ENCODE measurements around the gene NGB. TPM values are rescaled to one million over a fixed set of nuclear protein-coding genes. Genes with fewer than 3 reads are reported as not detected.
"Not testable (repeated sequence)": the region's sequence is repeated elsewhere in the genome, so short reads cannot be mapped to it uniquely, and the experiment has no call there.

The NGB gene, protein sequence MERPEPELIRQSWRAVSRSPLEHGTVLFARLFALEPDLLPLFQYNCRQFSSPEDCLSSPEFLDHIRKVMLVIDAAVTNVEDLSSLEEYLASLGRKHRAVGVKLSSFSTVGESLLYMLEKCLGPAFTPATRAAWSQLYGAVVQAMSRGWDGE
- polyA plus RNA-seq (ENCODE audit: insufficient read length) = not detected

DNA sequence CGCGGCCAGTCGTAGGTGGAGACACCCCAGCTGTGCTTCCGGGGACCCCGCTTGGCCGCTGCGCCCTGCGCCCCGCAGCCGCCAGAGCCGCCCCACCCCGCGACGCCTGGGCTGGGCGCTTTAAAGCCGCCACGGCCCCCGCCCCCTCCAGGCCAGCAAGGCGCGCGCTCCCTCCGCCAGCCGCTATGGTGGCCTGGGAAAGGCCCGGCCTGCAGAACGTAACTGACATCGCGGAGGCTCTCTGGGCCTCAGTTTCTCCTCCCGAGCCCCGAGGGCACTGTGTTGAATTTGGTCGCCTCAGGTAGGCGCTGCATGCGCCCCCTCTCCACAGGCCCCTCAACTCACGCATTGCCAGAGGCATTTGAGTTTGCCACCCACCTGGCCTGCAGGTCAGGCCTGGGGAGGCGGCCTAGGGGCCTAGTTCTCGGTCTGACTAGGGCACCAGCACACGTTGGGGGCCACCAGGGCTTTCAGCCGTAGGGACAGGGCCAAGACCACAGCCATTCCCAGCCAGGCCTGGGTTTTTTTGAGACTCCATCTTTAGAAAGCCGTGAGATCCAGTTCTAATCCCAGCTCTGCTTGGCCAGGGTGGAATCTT lies at the start of gene NGB:
Gene NGB, minus strand, starts transcription at position 94 of the 598 bp plus-strand sequence. CDS start 269 bp downstream, outside the sequence.
- no peak for DNase-seq (ENCODE audit: low read depth)

DNA sequence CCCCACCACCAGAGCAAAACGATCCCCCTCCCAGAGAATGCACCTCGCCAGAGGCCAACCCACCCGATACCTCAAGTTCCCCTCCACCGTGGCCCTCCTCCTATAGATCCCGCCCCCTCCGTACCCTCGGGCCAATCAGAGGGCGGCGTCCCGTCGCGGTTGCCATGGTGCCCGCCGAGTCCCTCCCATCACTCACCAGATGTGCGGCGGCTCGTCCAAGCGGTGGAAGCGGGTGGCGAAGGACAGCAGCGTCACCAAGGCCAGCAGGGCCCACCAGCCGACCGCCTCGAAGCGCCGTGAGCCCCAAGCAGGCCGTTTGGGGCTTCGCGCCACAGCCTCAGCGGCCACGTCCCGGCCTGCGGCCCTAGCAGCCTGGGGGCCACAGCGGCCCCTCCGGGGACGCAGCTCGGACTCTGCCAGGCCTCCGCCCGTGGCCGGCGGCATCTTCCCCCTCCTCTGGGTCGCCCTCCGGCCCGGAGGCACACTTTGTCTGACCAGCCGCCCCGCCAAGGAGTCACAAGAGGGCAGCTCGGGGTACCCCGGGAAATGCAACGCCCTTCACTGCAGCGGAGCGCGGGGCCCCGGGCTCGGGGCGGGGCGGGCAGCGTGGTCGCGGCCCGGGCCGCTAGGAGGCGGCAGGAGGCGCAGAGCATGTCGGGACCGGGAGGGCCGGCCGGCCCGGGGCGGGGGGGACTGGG lies 49.4 kb upstream of the NGB start, which contains the start of gene POMT2:
Gene POMT2, minus strand, starts transcription at position 646 of the 698 bp plus-strand sequence. Its CDS starts 202 bp downstream, at position 444.
- DNase-seq (ENCODE audit: low read depth) = no peak

DNA sequence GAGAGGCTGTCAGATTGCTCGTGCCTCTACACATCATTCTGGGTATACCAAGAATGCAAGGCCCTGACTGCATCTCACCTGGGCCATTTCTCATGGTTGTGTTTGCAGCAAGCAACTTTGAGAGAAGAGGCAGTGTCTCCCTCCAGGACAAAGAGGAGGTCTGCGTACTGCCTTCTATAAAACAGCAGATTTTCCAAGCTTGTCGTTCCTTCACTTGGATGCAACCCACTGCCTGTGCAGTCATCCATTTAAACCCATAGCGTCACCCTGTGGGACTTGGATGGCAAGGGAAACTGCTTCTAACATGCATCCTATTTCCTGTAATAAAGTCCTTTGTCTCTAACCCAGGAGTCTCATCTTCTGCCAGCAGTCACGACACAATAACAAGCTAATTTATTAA lies 48.4 kb upstream of the NGB start:
- DNase-seq (ENCODE audit: low read depth) = no peak

DNA sequence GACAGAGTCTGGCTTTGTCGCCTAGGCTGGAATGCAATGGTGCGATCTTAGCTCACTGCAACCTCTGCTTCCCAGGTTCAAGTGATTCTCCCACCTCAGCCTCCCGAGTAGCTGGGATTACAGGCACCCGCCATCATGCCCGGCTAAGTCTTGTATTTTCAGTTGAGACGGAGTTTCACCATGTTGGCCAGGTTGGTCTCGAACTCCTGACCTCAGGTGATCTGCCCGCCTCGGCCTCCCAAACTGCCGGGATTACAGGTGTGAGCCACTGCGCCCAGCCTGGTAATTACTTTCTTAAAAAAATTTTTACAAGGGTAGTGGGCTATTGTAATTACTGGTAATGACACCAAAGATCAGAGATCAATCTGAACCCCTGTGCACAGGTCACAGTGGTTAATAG lies 47.8 kb upstream of the NGB start:
- not testable (repeated sequence) for DNase-seq (ENCODE audit: low read depth)

DNA sequence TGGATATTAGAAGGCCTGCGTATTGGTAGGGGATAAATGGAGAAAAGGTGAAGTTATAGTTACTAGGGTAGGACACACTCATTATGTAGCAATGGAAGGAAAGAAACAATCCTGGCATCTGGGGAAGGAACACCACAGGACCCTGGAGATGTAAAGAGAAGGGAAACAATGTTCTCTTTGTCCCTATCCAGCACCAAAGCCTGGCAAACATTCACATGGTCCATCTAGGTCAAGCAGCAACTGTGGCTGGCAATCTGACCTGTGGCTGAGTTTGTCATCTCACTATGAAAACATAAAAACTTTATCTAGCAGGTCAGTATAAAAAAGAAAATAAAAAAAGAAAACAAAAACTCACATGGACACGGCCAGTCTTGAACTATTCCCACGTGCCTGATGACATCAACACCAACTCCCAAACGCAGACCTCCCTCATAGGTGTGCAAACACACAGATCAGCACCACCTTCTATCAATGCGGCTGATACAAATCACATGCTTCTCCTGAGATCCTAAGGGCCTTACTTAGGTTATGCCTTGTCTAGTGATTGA lies 47.1 kb upstream of the NGB start:
- no peak for DNase-seq (ENCODE audit: low read depth)

DNA sequence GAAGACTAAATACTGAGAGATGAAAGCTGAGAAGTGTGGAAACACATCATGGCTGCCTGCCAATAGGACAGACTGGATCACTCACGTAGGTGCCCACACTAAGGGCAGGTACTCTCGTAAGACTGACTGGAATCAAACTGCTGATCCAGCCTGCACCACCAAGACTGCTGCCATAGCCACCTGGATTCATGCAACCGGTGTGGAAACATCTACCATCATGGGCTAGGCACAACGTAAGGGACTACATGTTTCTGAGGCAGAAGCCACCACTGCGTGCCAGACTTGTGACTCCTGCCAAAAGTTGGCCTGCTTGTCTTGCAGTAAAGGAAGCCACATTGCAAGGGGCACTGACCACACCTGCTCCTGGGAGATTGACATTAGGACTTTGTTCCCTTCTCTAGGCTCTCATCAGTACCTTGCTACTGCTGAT lies 45.9 kb upstream of the NGB start:
- DNase-seq (ENCODE audit: low read depth) = no peak

DNA sequence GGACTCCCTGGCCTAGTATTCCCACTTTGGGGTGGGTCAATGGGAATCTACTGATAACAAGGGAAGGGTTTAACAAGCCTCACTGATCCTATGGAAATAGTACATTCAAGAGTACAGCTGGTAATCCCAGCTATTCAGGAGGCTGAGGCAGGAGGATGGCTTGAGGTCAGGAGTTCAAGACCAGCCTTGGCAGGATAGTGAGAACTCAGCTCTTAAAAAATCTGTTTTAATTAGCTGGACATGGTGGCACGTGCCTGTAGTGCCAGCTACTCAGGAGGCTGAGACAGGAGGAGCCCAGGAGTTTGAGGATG lies 45.1 kb upstream of the NGB start:
- DNase-seq (ENCODE audit: low read depth) = no peak

DNA sequence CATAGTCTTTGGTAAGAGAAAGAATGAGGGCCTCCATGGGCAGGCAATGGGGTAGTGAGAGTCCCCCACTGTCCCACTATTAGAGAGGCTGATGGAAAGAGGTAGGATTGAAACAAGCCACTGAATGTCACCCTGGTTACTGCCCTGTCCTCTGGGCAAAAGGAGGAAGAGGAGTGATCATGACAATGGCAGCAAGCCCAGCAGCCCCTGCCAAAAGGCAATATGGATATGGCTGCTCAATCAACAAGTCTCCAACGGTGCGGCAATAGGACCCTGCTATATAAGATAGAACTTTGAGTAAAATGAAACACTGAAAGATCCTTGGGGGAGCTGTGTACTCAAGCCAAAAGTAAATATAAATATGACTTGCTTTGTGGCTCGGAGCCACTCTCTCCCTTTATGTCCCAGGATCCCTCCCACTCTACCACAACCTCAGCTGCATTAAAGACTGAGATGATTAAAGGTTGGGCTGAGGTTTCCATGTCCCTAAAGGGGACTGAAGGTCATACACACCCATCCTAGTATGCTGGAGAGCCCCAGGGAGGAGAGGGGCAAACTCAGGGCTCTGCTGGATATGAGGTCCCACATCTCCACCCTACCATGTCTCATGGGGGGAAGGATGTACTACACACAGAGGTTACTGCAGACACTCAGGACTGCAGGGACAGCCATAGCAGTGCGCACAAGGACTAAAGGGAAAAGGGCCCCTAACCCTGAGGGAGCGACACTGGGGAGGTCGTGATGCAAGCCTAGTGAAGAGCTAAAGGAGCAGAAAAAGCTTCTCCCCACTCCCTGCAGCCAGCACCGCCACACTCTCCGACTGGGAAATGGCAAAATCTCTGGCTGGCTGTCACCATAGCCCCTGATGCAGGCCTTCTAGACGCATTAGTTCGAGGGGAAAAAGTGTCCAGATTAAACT lies 43.8 kb upstream of the NGB start:
- DNase-seq (ENCODE audit: low read depth) = no peak

DNA sequence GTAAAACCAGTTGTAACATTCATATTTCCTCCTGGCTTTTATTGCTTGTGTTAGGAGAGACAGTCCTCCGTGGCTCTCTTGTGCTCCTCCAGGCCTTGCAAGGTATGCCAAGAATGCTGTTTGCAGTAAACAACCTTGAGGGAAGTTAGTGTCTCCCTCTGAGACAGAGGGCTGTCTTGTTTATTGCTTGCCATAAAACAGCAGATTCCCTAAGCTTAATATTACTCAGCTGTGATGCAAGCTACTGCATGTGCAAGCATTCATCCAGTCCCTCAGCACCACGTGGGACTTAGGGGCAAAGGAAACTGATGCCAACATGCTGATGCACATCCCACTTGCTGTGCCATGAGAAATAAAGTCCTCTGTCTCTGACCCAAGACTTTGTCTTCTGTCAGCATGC lies 43.0 kb upstream of the NGB start:
- DNase-seq (ENCODE audit: low read depth) = no peak

DNA sequence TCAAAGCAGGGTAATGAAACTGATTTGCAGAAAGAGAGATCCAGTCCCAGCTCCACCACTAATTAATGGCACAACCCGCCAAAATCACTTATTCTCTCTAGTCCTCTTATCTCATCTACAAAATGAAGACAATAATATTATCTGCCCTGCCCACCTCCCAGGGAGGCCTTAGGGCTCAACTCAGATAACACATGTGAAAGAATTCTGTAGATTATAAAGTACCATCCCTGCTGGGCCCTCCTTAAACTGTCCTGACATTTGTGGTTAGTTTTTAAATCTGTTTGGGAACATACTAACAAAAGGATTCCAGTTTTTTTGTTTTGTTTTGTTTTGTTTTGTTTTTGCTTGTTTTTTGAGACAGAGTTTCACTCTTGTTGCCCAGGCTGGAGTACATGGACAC lies 42.4 kb upstream of the NGB start:
- no peak for DNase-seq (ENCODE audit: low read depth)

DNA sequence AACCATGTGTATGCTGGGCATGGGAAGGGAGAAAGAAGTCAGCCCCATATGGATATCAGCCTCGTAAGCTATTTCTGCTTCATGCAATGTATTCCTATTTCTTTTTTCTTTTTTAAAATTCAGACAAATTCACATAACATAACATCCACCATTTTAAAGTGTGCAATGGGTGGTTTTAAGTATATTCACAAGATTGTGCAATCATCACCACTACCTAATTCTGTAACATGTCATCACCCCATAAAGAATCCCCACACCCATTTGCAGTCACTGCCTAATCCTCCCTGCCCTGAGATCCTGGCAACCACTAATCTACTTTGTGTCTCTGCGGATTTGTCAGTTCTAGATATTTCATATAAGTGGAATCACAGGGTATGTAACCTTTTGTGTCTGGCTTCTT lies 40.2 kb upstream of the NGB start:
- DNase-seq (ENCODE audit: low read depth) = no peak

DNA sequence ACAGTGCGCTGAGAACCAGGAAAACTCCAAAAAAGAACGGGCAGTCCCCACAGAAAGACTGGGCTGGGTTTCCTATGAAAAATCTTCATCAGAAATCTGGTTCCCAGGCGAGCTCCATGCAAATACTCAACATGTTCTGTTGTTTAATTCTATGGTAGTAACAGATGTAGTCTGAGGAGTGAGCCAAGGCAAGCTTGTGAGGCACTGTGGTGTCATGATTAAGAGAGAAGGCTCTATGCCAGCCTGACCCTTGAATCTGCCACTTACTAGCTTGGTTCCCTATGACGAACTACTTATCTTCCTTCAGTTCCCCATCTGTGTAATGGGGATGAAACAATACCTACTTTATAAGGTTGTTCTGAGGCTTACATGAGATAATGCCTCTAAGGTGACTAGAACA lies 39.0 kb upstream of the NGB start:
- no peak for DNase-seq (ENCODE audit: low read depth)

DNA sequence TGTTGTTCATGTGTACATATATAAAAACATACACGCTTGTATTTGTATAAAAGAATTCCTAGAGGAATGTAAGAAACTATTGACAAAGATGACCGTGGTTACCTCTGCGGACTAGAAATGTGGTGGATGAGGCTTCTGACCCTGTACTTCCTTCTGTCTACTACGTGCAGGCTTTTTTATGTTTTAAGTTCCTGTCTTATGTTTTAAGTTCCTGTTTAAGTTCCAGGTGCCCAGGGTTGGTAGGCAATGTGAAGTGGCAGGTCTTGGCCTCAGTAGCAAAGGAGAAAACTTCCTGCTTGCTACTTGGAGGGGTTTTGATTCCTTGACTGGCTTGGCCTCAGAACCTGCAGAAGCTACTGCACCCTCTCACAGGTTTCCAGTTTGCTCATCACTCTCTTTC lies 38.1 kb upstream of the NGB start:
- DNase-seq (ENCODE audit: low read depth) = no peak

DNA sequence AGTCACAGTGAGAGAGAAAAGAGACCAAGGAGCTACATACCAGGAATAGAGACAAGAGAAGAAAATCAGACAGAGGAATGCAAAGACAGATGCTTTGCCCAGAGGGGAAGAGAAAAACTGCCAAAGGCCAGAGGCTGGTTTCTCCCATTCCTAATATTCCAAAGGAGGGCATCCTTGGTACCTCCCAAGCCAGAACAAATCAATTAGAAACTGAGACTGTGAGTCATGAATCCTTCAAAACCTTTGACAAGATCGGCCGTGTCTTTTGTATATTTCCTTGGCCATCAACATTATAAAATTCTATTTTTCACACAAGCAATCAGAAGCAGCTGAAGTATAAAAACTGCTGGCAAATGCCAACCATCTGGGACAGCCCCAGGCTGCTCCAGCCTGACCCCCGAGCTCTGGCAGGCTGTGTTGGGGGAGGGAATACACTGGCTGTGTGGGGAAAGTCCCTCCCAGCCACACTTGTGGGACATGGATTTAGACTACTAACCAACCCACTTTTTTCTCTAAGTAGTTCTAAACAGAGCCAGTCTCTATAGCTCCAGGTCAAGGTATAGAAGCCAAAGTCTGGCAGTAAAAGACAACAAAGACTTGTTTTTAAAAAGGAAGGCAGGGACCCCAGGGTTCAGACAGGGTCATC lies 36.0 kb upstream of the NGB start:
- no peak for DNase-seq (ENCODE audit: low read depth)

DNA sequence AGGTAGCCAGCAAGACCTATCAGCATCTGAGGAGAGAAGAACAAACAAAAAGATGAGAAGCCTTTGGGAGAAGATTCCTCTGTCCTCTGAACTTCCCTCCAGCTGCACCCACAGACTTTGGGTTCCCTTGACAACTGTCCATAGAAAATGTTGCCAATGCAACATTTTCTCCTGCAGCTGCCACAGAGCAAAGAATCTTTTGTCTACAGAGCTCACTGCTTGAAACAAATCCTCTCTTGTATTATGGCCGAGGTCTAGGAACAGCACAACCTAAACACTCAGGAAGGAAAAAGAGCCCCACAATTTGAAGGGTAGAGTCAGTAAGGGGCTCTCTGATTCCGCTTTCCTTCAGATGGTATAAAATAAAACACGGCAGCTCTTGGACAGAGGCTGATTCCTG lies 35.4 kb upstream of the NGB start:
- no peak for DNase-seq (ENCODE audit: low read depth)

DNA sequence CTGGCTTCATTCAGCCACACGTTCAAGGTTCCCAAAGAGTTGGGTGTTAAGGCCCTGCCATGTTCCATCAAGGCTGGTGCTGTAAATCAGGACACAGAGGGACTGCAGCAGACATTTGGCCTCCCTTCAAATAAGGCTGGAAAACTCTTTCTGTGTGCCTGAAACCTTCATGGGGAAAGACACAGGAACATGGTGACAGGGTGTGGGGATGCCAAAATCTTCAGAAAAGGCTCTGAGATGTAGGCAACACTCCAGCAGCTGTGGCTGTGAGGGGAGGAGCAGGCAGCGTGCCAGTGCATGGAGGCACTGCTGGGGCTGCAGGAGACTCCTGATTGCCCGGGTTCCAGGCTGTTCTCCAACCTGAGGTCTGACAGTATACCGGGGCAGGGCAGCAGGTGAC lies 34.7 kb upstream of the NGB start:
- no peak for DNase-seq (ENCODE audit: low read depth)

DNA sequence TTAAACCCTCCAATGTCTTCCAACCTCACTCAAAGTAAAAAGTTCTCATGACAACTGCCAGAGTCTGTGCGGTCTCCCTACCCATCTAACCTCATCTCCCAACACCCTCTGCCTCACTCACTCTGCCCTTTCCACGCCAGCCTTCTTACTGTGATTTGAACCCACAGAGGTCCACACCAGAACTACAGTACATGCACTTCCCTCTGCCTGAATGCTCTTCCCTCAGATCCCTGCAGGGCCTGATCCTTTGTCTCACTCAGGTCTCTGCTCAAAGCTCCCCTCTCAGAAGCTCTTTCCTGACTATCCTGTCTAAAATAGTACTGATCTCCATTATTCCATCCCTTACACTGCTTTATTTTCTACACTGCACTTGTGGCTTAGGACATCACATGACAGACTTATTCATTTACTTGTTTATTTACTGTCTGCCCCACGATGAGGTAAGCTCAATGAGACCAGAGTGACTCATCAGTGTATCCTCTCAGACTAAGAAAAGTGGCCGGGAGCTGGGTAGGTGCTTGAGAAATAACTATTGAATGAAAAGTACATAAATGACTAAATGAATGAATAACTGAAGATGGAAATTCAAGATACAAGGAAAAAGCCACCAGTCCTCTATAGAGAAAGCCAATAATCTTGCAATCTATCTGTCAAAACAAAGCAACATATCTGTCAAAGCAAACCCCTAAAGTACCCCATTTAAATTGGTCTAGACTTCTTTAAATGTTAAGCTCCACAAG lies 32.6 kb upstream of the NGB start:
- DNase-seq (ENCODE audit: low read depth) = no peak

DNA sequence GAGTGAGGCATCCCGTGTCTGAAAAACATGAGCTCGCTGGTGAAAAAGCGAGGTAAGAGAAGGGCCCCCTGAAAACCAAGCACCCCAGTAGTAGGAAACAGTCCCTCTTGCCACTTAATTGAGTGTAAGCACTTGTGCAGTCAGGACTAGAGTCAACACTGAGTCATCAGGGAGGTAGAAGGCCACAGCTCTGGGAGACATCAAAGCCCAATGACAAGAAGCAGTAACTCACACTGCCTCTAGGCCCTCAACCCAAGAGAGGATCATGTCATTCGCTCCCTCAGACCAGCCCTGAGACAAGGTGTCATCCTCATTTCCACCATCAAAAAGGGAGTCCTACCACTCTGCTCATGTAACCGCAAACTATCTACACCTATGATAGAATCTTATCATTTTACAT lies 31.9 kb upstream of the NGB start:
- DNase-seq (ENCODE audit: low read depth) = no peak

DNA sequence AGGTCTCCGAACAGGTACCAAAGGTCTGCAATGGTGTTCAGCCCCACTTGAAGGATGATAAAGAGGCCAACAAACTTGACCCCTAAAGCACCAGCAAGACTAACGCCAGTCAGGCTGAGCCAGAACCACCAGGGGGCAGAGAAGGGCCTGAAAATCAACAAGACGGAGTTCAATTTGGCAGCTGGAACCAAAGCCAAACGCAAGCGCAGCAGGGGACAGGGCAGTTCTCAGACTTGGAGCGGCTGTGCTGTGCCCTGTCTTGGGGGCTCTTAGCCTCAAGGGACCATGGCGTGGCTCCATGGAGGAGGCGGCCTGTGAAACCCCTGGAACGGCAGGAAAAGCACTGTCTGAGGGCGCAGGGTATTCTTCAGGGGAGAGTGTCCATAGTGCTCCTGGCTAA lies 30.1 kb upstream of the NGB start:
- peak; percentile 54 for DNase-seq (ENCODE audit: low read depth)

DNA sequence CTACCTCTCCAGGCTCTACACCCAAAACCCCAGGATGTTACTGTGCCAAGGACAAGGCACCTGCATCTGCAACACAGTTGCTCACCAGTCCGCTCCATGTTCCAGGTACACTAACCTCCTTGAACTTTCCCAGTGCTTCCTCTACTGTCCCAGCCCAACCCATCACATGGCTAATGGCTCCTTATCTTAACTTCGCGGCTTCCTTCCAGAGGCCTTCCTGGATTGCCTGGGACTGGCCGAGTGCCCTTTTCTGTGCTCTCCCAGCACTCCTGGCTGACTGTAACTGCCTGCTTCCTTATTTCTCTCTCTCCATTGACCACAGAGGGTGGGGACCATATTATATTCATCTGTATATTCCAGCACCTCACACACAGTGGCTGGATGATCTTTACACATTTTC lies 28.8 kb upstream of the NGB start:
- no peak for DNase-seq (ENCODE audit: low read depth)

DNA sequence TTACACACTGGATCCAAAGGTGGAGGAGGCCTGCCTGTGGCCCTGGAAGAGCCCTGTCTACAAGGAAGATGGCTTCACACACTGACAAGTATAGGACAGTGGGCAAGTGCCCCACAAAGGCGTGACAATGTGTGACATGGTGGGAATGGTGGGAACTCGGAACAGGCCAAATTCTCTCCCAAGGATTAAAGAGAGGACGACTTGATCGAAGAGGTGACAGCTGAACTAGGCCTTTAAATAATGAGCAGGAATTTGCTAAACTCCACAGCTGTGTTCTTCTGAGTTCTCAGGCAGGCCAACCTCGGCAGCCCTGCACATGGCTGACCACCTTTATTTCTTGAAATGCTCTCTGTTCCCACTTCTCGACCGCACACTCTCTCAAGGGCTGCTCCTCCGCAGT lies 25.9 kb upstream of the NGB start:
- no peak for DNase-seq (ENCODE audit: low read depth)

All from forelimb muscle (tissue), 1 donor.